Breast epithelium (tissue), 3 donors: Measurements from ENCODE around the gene MAPK14.

ENCODE experiments used
- CTCF ChIP-seq, 3 donors: fragments of 450-650 bp; IDR thresholded peaks; one replicate each; pipeline ENCODE4 v1.5.1; 2016 to 2017; ENCODE audit warnings: antibody characterized with exemption in 3 of 3, mild to moderate bottlenecking in 3 of 3, moderate library complexity in 3 of 3
- POLR2A ChIP-seq: fragments of 450-650 bp; IDR thresholded peaks from one replicate; pipeline ENCODE4 v1.6.1; 2016; ENCODE audit warnings: antibody characterized with exemption, mild to moderate bottlenecking, moderate library complexity
- POLR2AphosphoS5 ChIP-seq, 3 donors: sonication (generic); formaldehyde crosslinking; IDR thresholded peaks; one replicate each; pipeline ENCODE4 v1.6.1; 2017; ENCODE audit warnings: antibody characterized with exemption in 3 of 3

- TF ChIP-seq CTCF (IDR thresholded peaks at IDR 0.05): no peak
- no peak for TF ChIP-seq POLR2AphosphoS5 (IDR thresholded peaks at IDR 0.05)
- no peak for TF ChIP-seq POLR2A
These were observed 99.2 kb downstream of the MAPK14 start for GRCh38 chr6:36126553-36127458.
